GM21737 (cell line): ENCODE data around the gene ZNF638.
A peak's percentile ranks its signal among the peaks of the same experiment; 100 is the strongest.
"Not testable (repeated sequence)": the region's sequence is repeated elsewhere in the genome, so short reads cannot be mapped to it uniquely, and the experiment has no call there.

Experiments used
- ATAC-seq: cut with Tn5 transposase; IDR thresholded peaks from one replicate; pipeline ENCODE4 v1.9.1; 2021; ENCODE audit warnings: mild to moderate bottlenecking, moderate library complexity; ENCODE audit not compliant: unreplicated experiment

The ZNF638 gene

DNA sequence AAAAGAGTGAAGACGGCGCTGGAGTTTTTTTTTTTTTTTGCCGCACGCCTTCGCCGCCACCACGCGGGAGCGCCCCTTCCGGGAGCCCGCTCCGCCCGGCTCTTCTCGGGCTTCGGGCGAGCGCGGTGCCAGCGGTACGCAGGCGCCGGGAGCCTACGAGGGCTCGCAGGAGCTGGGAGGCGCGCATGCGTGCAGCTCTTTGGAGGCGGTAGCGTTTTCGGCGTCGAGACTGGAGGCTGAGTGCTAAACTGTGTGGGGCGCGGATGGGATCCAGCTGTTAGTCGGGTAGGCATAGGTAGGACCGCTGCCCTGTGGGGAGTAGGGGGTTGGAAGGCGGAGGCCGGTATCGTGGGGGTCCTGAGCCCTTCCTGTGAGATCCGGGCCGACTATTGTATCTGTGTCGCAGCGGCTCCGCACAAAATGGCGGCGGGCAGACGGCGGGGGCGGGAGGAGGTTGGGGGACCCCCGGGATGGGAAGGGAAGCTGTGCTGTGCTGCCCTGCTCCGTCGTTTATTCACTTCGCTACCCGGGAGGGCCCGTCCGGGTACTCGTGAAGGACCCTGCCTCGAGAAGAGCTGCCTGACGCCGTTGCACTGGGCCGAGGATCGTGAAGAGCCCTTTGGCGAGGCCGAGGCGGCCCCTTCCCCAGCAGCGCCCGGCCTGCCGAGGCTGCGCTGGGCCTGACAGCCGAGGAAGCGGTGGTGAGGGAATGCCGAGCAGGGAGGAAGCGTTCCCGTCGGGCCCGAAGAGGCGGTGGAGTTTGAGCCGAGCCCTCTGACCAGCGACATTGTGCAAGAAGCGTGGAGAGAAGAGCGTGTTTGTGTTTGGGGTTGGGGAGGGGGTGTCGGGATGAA is at the start of gene ZNF638:
Gene ZNF638 (plus strand): TSS at position 202 of the 854 bp plus-strand sequence. CDS start 17,173 bp downstream, outside the sequence.
- ATAC-seq = peak; percentile 95

DNA sequence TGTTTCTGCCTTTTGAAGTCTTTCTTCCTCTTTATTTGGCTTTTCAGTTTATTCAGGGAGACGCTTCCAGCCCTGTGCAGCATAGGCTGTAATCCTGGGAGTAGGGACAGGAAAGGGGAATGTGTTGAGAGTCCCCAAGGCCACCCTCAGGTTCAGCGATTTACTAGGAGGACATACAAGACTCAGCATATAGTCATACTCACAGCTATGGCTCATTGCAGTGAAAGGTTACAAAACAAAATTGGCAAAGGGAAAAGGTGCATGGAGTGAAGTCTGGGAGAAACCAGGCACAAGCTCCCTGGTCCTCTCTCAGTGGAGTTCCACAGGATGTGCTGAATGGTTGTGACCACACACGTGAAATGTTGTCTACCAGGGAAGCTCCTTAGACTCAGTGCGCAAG is 49.6 kb upstream of the ZNF638 start:
- no peak for ATAC-seq

- no peak for ATAC-seq
These were observed 49.1 kb upstream of the ZNF638 start for GRCh38 chr2:71282493-71282892.

DNA sequence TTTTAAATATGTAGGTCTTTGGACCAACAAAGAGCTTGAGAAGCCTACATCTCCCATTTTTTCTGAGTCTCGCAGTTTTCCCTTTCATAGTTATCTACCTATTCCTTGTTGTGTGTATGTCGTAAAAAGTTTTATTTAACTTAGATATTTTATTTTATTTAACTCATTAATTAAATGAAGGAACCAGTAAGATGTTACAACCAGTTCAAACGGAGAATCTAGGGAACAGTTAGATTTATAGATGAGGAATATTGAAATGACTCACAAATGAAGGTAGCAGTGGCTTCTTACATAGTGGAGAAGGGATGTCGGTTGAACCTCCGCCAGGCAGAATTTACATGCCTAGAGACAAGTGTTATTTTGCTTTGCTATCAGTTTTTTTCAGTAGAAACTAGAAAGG is 48.5 kb upstream of the ZNF638 start:
- ATAC-seq = no peak

DNA sequence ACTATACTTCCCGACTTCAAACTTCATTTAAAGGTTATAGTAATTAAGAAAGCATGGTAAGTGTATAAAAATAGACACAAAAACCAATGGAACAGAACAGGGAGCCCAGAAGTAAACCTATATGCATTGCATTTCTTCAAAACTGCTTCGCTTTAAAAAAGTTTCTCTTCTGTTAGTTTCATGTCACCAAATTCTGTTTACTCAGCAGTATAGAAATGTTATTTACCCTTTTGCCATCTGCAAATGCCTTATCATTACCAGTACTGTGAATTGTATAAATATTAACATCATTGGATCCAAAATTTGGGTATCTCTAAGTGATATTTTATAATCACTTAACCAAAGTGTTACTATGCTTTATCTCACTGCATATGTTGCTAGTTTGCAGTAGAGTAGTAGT is 45.9 kb upstream of the ZNF638 start:
- no peak for ATAC-seq

GRCh38 chr2:71291398-71291797 is 40.2 kb upstream of the ZNF638 start:
- no peak for ATAC-seq

- ATAC-seq = no peak
These were observed 39.4 kb upstream of the ZNF638 start for GRCh38 chr2:71292159-71292558.

DNA sequence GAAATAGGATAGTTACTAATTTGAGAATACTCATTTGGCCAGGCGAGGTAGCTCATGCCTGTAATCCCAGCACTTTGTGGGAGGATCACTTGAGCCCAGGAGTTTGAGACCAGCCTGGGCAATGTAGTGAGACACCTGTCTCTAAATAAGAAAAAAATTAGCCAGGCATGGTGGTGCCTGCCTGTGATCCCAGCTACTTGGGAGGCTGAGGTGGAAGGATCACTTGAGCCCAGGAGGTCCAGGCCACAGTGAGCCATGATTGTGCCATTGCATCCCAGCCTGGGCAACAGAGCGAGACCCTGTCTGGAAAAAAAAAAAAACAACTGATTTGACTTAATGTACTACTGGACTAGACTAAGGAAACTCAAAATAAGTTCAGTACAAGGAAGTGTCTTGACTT is 32.7 kb upstream of the ZNF638 start:
- no peak for ATAC-seq

DNA sequence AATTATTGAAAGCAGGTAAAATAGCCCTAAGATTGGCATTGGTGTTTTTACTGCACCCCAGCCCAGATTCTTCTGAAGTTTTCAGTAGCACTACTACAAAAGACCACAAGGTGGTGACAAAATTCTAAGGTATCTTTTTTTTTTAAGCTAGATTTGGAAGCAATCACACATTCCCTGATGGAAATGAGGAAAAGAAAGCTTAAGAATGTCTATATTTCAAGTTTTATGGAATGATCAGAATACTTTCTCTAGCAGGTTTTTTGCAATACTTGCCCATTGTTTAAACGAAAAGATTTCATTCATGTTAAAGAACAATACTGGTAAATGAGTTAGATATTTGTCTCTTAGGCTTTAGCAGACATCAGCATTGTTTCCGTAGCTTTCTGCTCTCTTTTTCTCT is 32.1 kb upstream of the ZNF638 start:
- ATAC-seq = no peak

GRCh38 chr2:71303849-71304248 is 27.7 kb upstream of the ZNF638 start:
- no peak for ATAC-seq

- no peak for ATAC-seq
These were observed 24.8 kb upstream of the ZNF638 start for GRCh38 chr2:71306762-71307161.

- no peak for ATAC-seq
These were observed 18.4 kb upstream of the ZNF638 start for GRCh38 chr2:71313016-71313766.

DNA sequence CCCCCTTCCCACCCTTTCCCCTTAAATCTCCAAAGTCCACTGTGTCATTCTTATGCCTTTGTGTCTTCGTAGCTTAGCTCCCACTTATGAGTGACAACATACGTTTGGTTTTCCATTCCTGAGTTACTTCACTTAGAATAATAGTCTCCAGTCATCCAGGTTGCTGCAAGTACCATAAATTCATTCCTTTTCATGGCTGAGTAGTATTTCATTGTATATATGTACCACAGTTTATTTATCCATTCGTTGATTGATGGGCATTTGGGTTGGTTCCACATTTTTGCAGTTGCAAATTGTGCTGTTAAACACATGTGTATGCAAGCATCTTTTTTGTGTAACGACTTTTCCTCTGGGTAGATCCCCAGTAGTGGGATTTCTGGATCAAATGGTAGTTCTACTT is 14.5 kb upstream of the ZNF638 start:
- ATAC-seq = no peak

DNA sequence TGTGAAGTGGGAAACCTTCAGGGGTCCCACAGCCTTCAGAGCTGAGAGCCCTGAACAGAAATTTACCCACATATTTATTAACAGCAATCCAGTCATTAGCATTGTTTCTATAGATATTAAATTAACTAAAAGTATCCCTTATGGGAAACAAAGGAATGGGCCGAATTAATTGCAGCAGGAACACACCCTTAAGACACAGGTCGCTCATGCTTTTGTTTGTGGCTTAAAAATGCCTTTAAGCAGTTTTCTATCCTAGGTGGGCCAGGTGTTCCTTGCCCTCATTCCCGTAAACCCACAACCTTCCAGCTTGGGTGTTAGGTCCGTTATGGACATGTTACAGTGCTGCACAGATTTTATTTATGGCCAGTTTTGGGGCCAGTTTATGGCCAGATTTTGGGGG is 13.7 kb upstream of the ZNF638 start:
- ATAC-seq = not testable (repeated sequence)

DNA sequence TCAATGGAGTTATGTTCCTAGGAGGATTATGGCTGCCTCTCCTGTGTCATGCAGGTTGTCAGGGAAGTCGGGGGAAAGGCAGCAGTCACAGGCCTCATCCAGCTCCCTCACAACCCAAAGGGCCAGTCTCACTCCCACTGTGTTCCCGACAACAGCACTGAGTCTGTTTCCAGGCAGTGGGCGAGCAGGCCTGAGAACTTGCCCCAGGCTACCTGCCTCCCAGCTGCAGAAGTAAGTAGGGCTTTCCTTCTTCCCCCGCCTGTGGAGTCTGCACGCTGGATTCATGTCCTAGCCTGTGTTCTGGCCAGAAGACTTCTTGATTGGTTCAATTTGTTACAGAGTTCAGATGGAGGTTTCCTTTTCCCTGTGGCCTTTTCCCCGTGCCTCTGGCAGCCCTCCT is 8.2 kb upstream of the ZNF638 start:
- ATAC-seq = no peak

DNA sequence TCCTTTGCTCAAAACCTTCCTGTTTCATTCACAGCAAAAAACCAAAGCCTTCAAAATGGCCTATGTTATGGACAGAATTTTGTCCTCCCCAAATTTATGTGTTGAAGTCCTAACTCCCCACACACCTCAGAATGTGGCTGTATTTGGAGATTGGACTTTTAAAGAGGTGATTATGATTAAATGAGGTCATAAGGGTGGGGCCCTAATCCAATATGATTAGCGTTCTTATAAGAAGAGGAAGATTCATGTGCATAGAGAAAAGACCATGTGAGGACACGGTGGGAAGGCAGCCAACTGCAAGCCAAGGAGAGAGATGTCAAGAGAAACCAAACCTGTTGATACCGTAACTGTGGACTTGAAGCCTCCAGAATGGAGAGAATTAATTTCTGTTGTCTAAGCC is 4.6 kb upstream of the ZNF638 start:
- no peak for ATAC-seq

DNA sequence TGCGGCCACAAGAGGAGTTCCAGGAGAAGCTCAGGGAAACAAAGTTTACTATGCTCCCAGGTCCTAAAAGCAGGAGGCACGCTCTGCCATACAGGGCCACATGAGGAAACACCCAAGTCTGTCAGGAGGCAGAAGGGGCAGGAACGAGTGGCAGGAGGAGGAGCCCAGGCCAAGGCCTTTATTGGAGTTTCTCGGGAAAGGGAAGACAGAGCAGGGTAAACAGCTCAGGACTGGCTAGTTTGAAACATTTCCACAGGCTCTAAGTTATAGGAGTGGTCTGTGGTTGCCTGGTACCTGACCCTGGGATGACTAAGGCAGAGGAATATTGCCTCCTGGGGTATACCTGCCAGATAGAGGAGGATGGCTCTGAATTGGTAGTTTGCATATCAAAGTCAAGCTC is 3.7 kb upstream of the ZNF638 start:
- ATAC-seq = no peak

- ATAC-seq = no peak
These were observed 1.4 kb upstream of the ZNF638 start for GRCh38 chr2:71330155-71330554.

GRCh38 chr2:71330585-71331330 is 824 bp upstream of the ZNF638 start:
- ATAC-seq = no peak

GRCh38 chr2:71331331-71331580 is 326 bp upstream of the ZNF638 start:
- ATAC-seq = not testable (repeated sequence)

DNA sequence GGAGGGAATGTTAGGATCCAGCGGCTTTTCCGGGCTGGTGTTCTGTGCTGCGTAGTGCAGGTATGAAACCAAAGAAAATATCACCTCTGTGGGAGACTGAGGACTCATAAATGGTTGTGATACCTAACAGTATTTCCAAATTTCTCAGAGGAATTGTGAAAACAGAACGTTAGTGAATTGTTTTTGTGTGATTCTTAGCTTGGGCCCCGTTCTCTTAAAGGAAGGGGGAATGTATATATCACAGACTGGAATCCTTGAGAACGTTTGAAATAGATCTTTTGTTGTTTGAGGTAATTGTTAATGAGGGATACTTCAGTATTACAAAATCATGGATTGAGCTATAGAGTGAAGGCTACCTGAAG is 834 bp downstream of the ZNF638 start:
- no peak for ATAC-seq

DNA sequence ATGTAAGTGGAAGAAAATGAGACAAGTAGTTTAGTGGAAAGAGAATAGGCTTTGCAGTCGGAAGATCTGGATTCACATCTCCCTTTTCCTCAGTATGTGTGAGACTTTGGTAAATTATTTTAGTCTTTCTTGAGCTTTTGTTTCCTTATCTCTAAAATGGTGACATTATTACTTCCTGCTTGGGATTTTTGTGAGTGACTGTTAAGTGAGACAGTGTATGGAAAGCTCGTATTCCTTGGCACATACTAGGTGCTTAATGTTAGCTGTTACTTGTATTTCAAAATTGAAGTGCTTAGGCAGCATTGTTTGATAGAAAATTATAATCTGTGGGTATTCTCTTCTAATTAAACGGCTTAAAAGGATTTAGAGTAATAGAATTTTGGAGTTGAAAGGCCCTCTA is 2.0 kb downstream of the ZNF638 start:
- no peak for ATAC-seq
